ENCODE results near the gene PRSS12. TPM values are rescaled to one million over a fixed set of nuclear protein-coding genes. Genes with fewer than 3 reads are reported as not detected.
"Not testable (repeated sequence)": the region's sequence is repeated elsewhere in the genome, so short reads cannot be mapped to it uniquely, and the experiment has no call there.

PRSS12 gene, protein sequence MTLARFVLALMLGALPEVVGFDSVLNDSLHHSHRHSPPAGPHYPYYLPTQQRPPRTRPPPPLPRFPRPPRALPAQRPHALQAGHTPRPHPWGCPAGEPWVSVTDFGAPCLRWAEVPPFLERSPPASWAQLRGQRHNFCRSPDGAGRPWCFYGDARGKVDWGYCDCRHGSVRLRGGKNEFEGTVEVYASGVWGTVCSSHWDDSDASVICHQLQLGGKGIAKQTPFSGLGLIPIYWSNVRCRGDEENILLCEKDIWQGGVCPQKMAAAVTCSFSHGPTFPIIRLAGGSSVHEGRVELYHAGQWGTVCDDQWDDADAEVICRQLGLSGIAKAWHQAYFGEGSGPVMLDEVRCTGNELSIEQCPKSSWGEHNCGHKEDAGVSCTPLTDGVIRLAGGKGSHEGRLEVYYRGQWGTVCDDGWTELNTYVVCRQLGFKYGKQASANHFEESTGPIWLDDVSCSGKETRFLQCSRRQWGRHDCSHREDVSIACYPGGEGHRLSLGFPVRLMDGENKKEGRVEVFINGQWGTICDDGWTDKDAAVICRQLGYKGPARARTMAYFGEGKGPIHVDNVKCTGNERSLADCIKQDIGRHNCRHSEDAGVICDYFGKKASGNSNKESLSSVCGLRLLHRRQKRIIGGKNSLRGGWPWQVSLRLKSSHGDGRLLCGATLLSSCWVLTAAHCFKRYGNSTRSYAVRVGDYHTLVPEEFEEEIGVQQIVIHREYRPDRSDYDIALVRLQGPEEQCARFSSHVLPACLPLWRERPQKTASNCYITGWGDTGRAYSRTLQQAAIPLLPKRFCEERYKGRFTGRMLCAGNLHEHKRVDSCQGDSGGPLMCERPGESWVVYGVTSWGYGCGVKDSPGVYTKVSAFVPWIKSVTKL
- 10 to 100 TPM; 27.7 to 46.5 TPM for total RNA-seq
- long read RNA-seq, full-length matches to known transcripts = 7 of 38 reads
- long read RNA-seq, partial matches to known transcripts = 8 of 38 reads
- long read RNA-seq, other reads (novel, unspliced or antisense) = 23 of 38 reads

DNA sequence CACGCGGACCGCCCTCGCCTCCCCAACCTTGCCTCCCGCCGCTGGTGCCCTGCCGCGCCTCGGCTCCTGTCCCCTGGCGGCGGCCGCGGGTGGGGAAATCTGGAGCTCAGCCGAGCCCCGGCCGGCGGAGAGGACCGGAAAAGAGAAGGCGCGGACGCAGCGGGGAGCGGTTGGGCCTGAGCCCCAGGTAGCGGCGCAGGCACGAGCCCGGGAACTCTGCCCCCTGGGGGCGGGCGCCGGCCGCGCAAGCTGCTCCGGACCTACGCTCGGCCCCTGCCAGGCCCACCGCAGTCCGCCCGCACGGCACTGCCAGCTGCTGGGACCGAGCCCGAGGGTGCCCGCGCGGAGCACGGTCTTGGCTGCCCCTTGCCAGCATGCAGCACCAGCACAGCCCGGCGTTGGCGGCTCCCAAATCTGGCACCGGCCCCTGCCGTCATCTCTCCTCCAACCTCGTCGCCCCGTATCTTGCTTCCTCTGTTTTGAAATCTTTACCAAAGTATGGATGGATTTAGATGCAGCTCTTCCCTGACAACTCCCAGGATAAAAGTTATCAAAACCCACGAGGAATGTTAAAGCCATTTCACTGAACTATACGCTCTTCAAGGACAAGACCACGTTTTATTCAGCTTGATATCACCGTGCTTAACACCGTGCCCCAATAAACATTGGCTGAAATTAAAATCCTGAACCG lies at the start of gene PRSS12:
Gene PRSS12, minus strand, starts transcription at position 161 of the 691 bp plus-strand sequence. CDS start 283 bp downstream, outside the sequence.
- peak; percentile 74 for ATAC-seq
- intact Hi-C loops (cut with DNase I, micrococcal nuclease) = no loop called here
- peak; percentile 69 to 87 for DNase-seq

DNA sequence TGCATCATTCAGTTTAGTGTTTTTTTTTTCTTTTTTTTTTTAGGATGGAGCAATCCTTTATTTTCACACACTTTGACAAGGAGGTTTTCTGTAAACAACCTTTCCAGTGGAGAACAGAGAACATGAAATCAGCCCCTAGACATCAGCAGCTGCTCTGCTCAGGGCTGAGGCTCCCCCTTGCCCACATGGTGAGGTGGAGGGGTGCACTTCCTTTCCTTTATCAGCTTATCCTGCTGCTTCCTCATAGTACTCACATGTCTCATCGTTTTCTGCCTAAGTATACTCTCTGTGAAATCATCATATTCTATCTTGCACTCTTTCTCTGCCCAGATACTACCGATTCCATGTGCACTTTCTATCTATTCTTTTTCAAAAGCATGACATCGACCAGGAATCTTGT lies 47.6 kb upstream of the PRSS12 start:
- no peak for ATAC-seq
- DNase-seq = no peak
- intact Hi-C loops (cut with DNase I, micrococcal nuclease) = no loop called here

DNA sequence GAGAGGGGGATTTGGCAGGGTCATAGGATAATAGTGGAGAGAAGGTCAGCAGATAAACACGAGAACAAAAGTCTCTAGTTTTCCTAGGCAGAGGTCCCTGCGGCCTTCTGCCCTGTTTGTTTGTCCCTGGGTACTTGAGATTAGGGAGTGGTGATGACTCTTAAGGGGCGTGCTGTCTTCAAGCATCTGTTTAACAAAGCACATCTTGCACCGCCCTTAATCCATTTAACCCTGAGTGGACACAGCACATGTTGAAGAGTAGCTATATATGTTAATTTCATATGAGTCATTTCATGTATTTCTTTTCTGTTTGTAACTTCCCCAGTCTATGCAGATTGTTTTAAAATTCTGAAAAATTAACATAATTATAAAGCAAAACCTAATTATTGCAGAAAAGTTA lies 47.1 kb upstream of the PRSS12 start:
- intact Hi-C loops (cut with DNase I, micrococcal nuclease); ATAC-seq; DNase-seq: not testable (repeated sequence)

DNA sequence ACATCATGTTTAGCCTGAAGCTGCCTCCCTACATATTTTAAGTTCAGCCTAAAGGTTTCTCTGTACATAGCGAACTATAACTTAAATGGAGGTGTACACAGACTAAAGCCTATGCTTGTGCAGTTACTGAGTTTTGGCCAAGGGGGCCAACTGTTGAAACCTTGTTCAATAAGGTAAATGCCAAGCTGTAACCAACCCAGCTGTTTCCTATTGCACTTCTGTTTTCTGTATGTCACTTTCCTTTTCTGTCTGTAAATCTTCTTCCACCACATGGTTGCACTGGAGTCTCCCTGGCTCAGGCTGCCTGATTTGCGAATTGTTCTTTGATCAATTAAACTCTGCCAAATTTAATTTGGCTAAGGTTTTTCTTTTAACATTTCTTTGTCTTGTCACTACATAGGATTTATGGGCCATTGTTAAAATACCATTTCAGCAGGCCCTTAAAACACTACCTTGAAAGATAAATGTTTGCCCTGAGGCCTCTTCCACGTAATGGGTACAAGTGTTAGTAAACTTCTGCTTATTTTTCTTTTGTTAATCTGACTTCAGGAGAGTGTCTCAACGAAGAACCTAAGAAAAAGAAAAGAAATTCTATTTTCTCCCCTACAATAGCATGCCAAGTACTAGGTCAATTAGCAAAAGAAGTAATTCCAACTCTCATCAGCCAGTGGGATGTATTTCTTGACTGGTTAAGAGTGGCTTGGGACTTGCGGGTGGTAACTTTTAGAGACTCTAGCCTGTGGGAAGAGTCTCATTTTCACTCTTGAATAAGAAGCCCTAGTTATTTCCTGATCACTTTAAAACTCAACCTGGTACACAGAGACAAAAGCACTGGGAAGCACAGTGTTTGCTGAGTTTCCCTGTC lies 45.7 kb upstream of the PRSS12 start:
- intact Hi-C loops (cut with DNase I, micrococcal nuclease) = no loop called here
- DNase-seq = no peak
- ATAC-seq = no peak

DNA sequence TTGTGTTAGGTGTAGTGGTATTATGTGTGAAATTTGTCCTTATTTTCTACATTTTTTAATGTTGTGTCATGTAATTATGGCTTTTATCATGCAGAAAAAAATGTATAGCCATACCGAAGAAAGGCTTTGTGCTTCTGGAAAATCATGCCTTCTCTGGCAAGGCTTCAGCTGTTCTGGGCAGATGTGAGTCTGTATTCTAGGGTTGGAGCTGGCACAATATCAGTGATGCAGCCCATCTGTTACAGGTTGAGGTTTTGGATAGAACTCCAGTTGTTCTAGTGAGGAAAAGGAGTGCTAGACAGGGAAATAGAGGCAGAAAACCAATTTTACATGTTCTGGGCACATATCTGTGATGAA lies 44.8 kb upstream of the PRSS12 start:
- DNase-seq = no peak
- ATAC-seq = no peak
- intact Hi-C loops (cut with DNase I, micrococcal nuclease) = no loop called here

DNA sequence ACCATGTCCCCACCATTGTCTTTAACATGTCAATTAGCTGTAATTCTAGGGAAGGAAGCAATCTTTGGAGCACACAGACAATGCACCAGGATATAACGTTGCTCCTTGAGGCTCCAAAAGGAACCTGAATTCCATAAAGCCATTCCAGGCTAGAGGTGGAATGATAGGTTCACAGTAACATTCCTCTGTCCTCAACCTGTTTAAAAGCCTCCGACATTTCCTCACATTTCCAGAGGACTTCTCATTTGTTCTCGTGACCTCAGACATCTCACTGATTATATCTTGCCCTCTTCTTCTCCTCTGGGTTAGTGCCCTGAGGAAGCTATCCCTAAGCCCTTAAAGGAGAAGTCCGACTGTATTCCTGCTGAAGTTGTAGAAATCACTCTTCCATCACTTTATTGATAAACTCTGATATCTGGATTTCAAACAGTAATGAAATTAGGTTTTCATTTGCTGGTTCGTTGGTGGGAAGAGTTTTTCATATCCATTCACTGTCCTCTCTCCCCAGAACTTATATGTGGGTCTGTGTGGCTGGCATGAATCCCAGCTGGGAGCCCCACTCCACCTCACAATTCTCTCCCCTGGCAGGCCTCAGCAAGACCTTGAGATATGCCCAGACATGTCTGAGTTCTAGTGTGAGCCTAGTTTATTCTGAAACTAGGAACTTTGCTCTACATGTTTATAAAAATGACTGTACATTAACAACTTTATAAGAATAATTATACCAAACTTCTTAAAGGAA lies 44.2 kb upstream of the PRSS12 start:
- ATAC-seq (no peak), DNase-seq (no peak)
- intact Hi-C loops (cut with DNase I, micrococcal nuclease) = no loop called here

DNA sequence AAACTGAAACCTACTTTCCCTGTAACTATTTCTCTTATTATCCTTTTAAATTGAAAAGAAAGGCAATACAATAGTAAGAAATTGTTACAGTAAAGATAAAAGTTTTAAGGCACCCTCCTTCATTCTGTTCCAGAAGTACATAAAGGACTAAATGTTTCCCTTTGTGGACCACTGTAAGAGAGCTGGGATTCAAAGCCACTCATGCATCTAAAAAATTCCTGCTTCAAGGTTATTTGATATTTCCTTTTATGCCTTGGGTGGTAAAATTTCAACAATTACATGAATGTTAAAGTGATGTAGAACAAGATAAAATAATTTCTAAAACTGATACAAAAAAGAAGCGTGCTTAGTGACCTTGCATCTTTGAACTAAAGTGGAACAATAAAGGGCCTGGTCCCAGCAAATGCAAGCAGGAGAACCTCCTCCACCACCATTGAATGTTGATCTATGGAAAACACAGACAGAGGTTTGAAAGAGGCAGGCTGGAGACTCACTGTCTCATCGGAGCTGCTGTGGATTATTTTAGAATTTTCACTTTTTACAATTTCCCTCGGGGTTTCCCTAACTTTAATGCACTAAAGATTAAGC lies 42.3 kb upstream of the PRSS12 start:
- intact Hi-C loops (cut with DNase I, micrococcal nuclease) = no loop called here
- DNase-seq = no peak

DNA sequence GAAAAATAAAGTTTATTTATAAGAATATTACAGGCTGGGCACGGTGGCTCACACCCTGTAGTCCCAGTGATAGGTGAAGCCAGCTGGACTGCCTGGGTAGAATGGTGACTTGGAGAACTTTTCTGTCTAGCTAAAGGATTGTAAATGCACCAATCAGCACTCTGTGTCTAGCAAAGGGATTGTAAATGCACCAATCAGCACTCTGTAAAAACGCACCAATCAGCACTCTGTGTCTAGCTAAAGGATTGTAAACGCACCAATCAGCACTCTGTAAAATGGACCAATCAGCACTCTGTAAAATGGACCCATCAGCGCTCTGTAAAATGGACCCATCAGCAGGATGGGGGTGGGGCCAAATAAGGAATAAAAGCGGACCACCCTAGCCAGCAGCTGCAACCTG lies 39.7 kb upstream of the PRSS12 start:
- ATAC-seq; intact Hi-C loops (cut with DNase I, micrococcal nuclease); DNase-seq: not testable (repeated sequence)

More for the DNA sequence above, 42.3 kb upstream of the PRSS12 start:
- no peak for ATAC-seq

DNA sequence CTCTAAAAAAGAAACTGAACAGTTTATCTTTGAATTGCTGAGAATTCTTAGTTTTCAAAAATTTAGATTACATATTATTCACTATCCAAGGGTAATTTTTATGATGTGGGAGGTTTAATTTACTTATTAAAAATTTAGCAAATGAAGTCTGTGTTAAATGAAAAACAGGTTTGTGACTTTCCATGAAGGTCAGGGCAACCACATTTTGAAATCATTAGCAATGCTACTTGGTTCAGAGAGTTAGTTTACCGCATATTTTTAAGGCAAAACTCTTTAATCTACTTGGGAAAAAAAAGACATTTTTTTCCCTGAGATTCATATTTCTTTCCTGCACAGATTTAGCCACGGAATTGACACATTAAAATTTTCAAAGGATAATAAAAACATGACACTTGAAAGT lies 37.3 kb upstream of the PRSS12 start:
- no peak for ATAC-seq
- DNase-seq = no peak
- intact Hi-C loops (cut with DNase I, micrococcal nuclease) = no loop called here

DNA sequence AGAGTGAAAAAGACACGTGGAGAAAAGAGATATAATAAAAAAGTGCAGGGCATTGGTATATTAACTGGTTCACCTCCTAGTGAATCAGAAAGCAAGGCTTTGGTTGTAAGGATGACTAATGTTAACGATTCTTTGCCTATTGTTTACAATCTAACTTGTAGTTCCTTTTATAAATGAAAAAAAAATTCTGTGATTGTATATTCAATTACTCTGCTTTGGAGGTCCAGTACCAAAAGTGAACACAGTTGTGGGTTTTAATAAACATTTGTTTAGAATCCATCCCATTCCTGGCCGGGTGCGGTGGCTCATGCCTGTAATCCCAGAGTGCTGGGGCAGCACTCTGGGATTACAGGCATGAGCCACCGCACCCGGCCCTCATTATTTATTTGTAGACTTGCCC lies 36.9 kb upstream of the PRSS12 start:
- ATAC-seq (no peak), DNase-seq (no peak)
- intact Hi-C loops (cut with DNase I, micrococcal nuclease) = no loop called here

DNA sequence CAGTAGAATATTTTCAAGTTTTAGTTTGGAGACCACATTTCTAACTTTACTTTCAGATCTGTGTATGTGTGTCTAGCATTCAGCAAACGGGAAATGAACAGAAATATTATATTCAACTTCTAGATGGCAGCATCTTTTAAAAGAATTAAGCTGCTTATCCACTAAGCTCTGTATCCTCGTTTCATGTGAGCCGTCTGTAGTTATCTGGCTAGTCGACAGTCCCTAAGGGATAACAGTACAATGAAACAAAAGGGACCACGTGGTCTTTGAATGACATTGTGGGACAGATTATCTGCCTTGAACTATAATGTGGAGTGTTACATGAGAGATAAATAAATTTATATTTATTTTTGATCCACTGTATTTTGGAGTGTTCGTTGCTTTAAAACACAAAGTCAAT lies 35.8 kb upstream of the PRSS12 start:
- DNase-seq (no peak), ATAC-seq (no peak)
- intact Hi-C loops (cut with DNase I, micrococcal nuclease) = no loop called here

DNA sequence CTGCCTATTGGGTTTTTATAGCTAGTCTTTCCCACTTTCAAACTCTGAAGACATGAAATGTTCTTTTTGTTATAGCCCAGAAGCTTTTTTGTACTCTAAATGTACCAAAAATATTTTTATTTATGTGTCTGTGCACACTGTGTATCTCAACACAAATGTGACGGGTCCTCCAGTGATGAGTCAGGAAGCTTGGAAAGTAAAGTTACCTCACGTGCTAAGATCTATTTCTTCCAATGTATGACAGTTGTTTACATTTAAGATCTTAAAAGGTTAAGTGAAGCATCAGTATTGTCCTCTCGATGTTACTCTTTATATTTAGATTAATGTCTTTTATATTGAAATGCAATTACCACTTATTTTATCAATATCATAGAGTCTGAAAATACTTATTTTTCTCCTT lies 29.1 kb upstream of the PRSS12 start:
- DNase-seq (no peak), ATAC-seq (no peak)
- intact Hi-C loops (cut with DNase I, micrococcal nuclease) = no loop called here

DNA sequence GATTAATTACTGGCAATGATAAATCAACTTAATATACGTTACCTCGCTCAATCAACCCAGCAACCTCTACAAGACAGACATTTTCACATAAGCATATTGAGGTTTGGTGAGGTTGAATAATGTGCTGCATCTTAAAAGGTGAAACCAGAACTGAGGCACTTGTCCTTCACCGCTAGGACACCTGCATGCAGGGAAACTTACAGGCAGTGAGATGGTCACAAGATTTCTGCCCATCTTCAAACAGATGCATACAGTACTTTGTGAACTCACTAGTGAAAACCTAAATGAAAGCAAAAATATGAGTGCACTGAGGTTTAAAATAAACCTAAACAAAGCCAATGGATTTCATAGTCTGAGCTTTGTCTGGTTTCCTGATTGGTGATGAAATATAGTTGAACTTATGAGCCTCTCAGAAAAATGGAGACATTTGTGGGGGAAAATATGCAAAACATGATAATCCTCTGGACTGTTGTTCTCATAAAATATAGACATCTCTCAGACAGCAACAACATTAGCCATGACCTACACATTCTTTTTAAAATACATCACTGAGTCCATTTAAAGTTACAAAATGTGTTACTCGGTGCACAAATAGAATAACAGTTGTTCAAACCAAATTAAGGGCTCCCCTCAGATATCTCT lies 20.9 kb upstream of the PRSS12 start:
- DNase-seq (no peak), ATAC-seq (no peak)
- intact Hi-C loops (cut with DNase I, micrococcal nuclease) = no loop called here

DNA sequence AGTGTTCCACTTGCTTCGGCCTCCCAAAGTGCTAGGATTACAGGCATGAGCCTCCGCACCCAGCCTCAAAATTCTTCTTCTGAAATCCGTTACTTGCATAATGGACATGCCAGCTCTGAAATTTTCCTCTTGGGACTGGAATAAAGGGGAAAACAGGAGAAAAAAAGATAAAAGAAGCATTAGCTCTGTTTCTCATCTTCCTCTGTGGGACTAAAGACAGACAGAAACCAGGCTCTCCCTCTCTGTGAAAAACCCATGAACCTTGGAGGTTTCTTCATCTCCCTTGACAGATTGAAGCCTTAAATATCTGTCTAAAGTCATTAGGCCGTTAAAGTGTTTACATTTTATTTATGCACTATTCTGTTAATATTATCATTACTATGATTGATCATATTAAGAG lies 19.4 kb upstream of the PRSS12 start:
- ATAC-seq = no peak
- intact Hi-C loops (cut with DNase I, micrococcal nuclease) = no loop called here
- DNase-seq = no peak

DNA sequence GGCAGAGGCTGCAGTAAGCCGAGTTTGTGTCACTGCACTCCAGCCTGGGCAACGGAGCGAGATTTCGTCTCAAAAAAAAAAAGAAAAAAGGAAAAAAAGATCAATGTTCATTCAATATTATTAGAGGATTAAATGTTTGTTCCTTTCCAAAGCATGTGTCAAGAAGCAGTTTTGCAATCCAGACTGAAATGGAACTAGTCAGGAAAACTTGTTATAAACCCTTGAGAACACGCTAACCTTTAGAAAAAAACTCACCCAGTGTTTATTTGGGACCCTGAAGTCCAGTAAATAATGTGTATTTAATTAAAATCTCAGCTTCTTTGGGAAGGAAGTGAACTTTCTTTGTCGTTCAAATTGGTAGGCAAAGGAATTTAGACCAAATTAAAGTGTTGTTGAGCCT lies 16.4 kb upstream of the PRSS12 start:
- intact Hi-C loops (cut with DNase I, micrococcal nuclease) = no loop called here
- no peak for ATAC-seq

DNA sequence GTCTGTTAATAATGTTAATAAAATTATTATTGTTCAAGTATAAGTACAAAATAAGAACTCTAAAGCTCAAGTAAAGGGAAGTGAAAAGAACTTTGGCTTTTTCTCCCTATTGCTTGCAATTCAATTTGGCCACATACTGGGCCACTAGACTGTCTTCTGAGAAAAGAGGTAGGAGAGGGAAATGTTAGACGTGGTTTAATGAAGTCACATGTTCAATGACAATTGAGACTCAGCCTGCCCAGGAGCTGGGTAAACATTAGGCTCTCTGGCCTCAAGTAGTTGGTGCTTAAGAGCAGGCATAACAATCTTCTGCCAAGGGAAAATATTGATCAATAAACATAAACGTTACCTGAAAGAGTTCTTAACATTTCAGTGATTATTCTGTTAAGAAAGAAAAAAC lies 15.1 kb upstream of the PRSS12 start:
- DNase-seq = no peak

More for the DNA sequence above, 16.4 kb upstream of the PRSS12 start:
- DNase-seq = no peak

DNA sequence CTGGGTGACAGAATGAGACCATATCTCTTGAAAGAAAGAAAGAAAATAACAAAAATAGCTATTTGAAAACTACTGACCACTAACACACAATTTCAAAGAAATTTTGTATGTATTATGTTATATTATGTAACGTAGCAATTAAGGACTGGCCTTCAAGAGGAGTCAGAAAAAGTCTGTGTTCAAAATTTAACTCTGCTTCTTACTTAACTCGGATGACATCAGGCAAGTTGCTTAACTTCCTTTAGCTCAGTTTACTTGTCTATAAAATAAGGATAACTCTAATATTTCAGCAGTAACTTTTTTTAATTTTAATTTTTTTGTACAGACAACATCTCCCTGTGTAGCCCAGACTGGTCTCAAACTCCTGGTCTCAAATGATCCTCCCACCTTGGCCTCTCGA lies 14.6 kb upstream of the PRSS12 start:
- ATAC-seq (no peak), DNase-seq (no peak)
- intact Hi-C loops (cut with DNase I, micrococcal nuclease) = no loop called here

More for the DNA sequence above, 15.1 kb upstream of the PRSS12 start:
- no peak for ATAC-seq
- intact Hi-C loops (cut with DNase I, micrococcal nuclease) = no loop called here
